Measurements from ENCODE around the gene GNMT. TPM values are rescaled to one million over a fixed set of nuclear protein-coding genes. Genes with fewer than 3 reads are reported as not detected.

GNMT gene
- total and polyA plus RNA-seq, 2 donors (not counting 1 experiment from before 2014, with no cell fraction given): 0.06 TPM; not detected in 1

- H3K36me3 ChIP-seq (ENCODE audit: control insufficient read depth, insufficient read depth, low read length): no peaks in the 10 kb centered on the region
- no peaks in the 10 kb centered on the region for H4K20me1 ChIP-seq (ENCODE audit: control insufficient read depth, extremely low read depth, insufficient read depth, low read length)
- H3K4me3 ChIP-seq (replicated peaks in 1 of 4; ENCODE audit: control extremely low read depth in 1 of 4, insufficient read depth in 1 of 4, low read depth in 3 of 4, low read length in 4 of 4): no peak overlapping the region
- H3K4me1 ChIP-seq (ENCODE audit: control insufficient read depth, extremely low read depth, insufficient read depth, low read length): no peaks in the 10 kb centered on the region
- H2AFZ ChIP-seq (ENCODE audit: low read length): no peak overlapping the region
- no peaks in the 10 kb centered on the region for H3K27me3 ChIP-seq (ENCODE audit: control insufficient read depth, insufficient read depth, low read length)
- H3K27ac ChIP-seq (ENCODE audit: insufficient read depth, low read length): no peak overlapping the region
- no peak overlapping the region for H3K4me2 ChIP-seq (ENCODE audit: extremely low read depth, insufficient read depth, low read length)
- H3K9ac ChIP-seq (ENCODE audit: insufficient read depth, low read length): no peak overlapping the region
- no peaks in the 10 kb centered on the region for H3K9me3 ChIP-seq (ENCODE audit: control insufficient read depth, insufficient read depth, low read depth, low read length)
- TF ChIP-seq CTCF (conservative IDR thresholded peaks at IDR 0.05 in 1 of 2, IDR thresholded peaks at IDR 0.05 in 1 of 2; ENCODE audit: low read depth in 1 of 2, low read length in 2 of 2) (no peak), EZH2 (IDR thresholded peaks at IDR 0.05; ENCODE audit: low read length, missing control alignments) (no peak)
- DNase-seq (ENCODE audit: low read depth in 2 of 2): no peak
- H3K79me2 ChIP-seq (ENCODE audit: control insufficient read depth, insufficient read depth, low read length): no peaks in the 10 kb centered on the region
Measured at GRCh38 chr6:42923666-42924065, 36.9 kb upstream of the GNMT start.

- Histone ChIP-seq H3K9ac (ENCODE audit: insufficient read depth, low read length) (no peak overlapping the region), H3K4me1 (ENCODE audit: control insufficient read depth, extremely low read depth, insufficient read depth, low read length) (no peaks in the 10 kb centered on the region), H3K27ac (ENCODE audit: insufficient read depth, low read length) (no peak overlapping the region), H3K27me3 (ENCODE audit: control insufficient read depth, insufficient read depth, low read length) (no peaks in the 10 kb centered on the region), H4K20me1 (ENCODE audit: control insufficient read depth, extremely low read depth, insufficient read depth, low read length) (no peaks in the 10 kb centered on the region), H3K9me3 (ENCODE audit: control insufficient read depth, insufficient read depth, low read depth, low read length) (no peaks in the 10 kb centered on the region), H3K36me3 (ENCODE audit: control insufficient read depth, insufficient read depth, low read length) (no peaks in the 10 kb centered on the region), H2AFZ (ENCODE audit: low read length) (no peak overlapping the region), H3K4me2 (ENCODE audit: extremely low read depth, insufficient read depth, low read length) (no peak overlapping the region), H3K4me3 (replicated peaks in 1 of 4; ENCODE audit: control extremely low read depth in 1 of 4, insufficient read depth in 1 of 4, low read depth in 3 of 4, low read length in 4 of 4) (no peak overlapping the region), H3K79me2 (ENCODE audit: control insufficient read depth, insufficient read depth, low read length) (no peaks in the 10 kb centered on the region)
- no peak for DNase-seq (ENCODE audit: low read depth in 2 of 2)
- TF ChIP-seq CTCF (conservative IDR thresholded peaks at IDR 0.05 in 1 of 2, IDR thresholded peaks at IDR 0.05 in 1 of 2; ENCODE audit: low read depth in 1 of 2, low read length in 2 of 2) (no peak), EZH2 (IDR thresholded peaks at IDR 0.05; ENCODE audit: low read length, missing control alignments) (no peak)
Measured at GRCh38 chr6:42925248-42925857, 35.2 kb upstream of the GNMT start.

- Histone ChIP-seq H3K9ac (ENCODE audit: insufficient read depth, low read length) (peak within 1 kb of the TSS; percentile 71), H3K4me1 (ENCODE audit: control insufficient read depth, extremely low read depth, insufficient read depth, low read length) (peaks cover 3% of the 10 kb centered on the region), H4K20me1 (ENCODE audit: control insufficient read depth, extremely low read depth, insufficient read depth, low read length) (no peaks in the 10 kb centered on the region), H3K79me2 (ENCODE audit: control insufficient read depth, insufficient read depth, low read length) (peaks cover 20% of the 10 kb centered on the region), H3K27me3 (ENCODE audit: control insufficient read depth, insufficient read depth, low read length) (no peaks in the 10 kb centered on the region), H3K4me3 (replicated peaks in 1 of 4; ENCODE audit: control extremely low read depth in 1 of 4, insufficient read depth in 1 of 4, low read depth in 3 of 4, low read length in 4 of 4) (peak within 1 kb of the TSS; percentile 68 to 92 (median 82)), H3K4me2 (ENCODE audit: extremely low read depth, insufficient read depth, low read length) (peak within 1 kb of the TSS; percentile 84), H3K36me3 (ENCODE audit: control insufficient read depth, insufficient read depth, low read length) (peaks cover 2% of the 10 kb centered on the region), H3K27ac (ENCODE audit: insufficient read depth, low read length) (peak within 1 kb of the TSS; percentile 86), H2AFZ (ENCODE audit: low read length) (peak within 1 kb of the TSS; percentile 79), H3K9me3 (ENCODE audit: control insufficient read depth, insufficient read depth, low read depth, low read length) (no peaks in the 10 kb centered on the region)
- DNase-seq (ENCODE audit: low read depth in 2 of 2): peak; percentile 96 to 99
- no peak for TF ChIP-seq EZH2 (IDR thresholded peaks at IDR 0.05; ENCODE audit: low read length, missing control alignments)
- no peak for TF ChIP-seq CTCF (conservative IDR thresholded peaks at IDR 0.05 in 1 of 2, IDR thresholded peaks at IDR 0.05 in 1 of 2; ENCODE audit: low read depth in 1 of 2, low read length in 2 of 2)
Measured at GRCh38 chr6:42928986-42929820, 31.4 kb upstream of the GNMT start, which contains the start of gene CNPY3. Gene CNPY3 (plus strand): TSS chr6:42929480. CDS start chr6:42929571, 91 bp downstream.
